HepG2 (cell line): Measurements from ENCODE around the gene TAF6L.

Source experiments
- TAF1 ChIP-seq: sonication (generic); formaldehyde crosslinking; IDR thresholded peaks from 2 replicates; pipeline ENCODE4 v1.4.0; 2020; ENCODE audit warnings: missing genetic modification reagents
- ZFP36 ChIP-seq: fragments of 150-350 bp; IDR thresholded peaks from 2 replicates; pipeline ENCODE4 v1.6.1; 2018; ENCODE audit warnings: borderline replicate concordance, low read length, low read depth; ENCODE audit not compliant: partially characterized antibody
- ZNF598 ChIP-seq: sonication (generic); formaldehyde crosslinking; IDR thresholded peaks from 2 replicates; pipeline ENCODE4 v1.5.1; 2020; ENCODE audit warnings: mild to moderate bottlenecking, missing genetic modification reagents, borderline replicate concordance

DNA sequence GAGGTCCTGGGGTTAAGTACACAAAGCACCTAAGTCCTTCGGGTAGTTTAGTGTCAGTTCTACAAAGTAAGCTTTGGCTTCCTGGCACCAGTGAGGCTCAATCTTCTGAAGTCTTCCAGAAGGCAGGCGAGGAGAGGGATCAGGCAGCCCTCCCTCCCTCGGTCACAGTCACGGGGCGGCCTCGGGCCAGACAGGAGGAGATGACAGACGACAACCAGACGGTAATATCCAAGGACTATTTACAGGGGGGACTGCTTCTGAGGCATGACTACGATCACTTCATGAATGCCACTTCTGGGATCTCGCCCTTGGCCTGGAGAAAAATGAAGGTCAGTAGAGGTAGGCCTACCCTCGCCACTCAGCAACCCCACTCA lies 21.0 kb downstream of the TAF6L start:
- TF ChIP-seq TAF1 (CRISPR knock-in tag) (no peak), ZFP36 (no peak), ZNF598 (CRISPR knock-in tag) (no peak)
